LoVo (cell line): ENCODE results near the gene LRP1-AS.
"Not testable (repeated sequence)": the region's sequence is repeated elsewhere in the genome, so short reads cannot be mapped to it uniquely, and the experiment has no call there.

Experiments
- DNase-seq: peaks from one replicate; pipeline ENCODE4 v3.0.0-alpha.2; 2016; ENCODE audit warnings: low spot score

Gene LRP1-AS

DNA sequence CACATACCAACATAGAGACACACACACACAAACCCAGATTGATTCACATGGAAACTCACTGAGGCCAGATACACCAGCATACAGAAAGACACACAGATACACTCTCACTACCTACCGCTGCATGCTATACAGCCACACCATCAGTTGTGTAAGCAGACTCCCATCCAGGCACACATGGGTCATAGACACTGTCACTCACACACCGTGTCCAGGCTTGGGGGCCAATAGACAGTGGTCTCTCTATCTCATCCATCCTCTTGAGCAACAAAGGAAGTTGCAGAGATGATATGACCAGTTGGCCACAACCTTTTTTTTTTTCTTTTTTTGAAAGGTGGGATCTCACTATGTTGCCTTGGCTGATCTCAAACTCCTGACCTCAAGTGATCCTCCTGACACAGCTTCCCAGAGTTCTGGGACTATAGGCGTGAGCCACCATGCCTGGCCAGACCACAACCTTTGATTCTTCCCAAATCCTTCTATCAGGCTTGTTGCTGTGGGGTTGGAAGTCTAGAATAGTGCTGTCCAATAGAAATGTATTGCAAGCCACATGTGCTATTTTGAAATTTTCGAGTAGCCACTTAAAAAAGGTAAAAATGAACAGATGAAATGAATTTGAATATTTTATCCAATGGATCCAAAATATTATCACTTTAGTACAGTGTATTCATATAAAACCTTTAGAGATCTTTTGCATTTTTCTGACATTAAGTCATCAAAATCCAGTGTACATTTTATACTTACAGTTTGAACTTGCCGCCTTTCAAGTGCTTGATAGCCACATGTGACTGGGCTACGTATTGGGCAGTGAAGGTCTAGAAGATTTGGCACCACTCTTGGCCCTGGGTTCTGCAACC lies 7.4 kb downstream of the LRP1-AS start:
- DNase-seq: no peak

DNA sequence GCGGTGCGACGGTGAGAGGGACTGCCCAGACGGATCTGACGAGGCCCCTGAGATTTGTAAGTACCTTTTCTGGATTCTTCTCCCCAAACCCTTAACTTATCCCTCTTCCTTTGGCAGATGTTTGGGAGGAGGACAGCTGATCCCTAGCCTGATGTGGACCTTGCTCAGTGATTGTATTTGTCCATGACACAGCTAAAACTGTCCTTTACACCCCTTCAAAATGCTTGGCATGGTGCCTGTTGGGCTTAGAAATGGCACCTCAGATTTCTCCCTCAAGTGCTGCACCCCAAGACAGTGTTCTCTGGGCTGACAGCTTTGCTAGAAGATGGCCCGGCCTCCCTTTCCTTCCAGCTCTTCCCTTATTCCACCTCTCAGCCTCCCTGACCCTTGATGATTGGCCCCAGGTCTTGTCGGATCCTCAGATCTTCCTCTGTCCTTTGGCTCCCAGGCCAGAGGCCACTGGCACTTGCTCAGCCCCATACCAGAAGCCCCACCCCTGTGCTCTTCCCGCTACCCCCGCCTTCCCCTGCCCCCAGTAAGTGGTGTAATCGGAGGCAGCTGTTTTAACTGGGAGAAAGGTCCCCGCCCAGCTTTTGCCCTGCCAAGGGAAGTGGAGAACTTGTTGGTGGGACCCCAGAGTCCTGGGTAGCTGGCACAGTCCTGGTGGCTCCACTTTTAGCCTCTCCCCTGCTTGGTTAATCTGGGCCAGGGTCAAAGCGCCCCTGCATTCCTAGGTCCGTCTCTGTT lies 8.7 kb downstream of the LRP1-AS start:
- DNase-seq: no peak

DNA sequence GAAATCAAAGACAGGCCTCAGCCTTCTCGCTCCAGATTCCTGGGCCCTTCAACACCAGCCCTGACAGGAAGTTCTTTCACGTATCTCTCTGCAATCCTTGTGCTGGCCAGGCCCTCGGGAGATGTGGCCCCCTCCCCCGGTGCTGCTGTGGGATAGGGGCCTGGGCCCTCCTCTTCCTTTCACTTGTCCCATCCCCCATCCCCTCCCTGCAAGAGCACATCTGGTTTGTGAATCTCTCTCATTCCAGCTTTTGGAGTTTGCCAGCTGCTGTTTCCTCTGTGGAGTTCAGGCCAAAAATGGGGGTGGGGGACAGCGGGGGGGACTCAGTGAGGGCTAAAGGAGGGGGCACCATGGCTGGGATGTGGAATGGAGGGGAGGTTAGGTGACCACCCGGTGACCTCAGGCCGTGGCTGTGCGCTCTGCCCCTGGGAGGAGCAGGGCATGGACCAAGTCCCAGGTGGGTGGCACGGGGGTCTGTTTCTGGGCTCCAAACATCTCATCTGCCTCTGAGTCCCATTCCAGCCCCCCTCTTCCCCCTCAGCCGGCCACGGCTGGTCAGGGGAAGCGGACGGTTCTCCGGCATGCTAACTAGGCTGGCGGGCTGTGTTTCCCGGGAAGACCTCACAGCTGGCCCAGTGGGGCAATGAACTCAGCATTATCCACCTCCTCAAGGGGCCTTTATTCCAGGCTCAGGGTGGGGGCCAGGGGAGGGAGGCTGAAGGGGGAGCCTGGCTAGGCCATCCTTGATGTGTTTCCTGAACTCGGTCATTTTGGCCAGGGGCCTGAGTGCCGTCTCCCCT lies 11.7 kb downstream of the LRP1-AS start:
- DNase-seq: no peak

GRCh38 chr12:57134949-57135348 lies 12.5 kb downstream of the LRP1-AS start:
- DNase-seq: no peak

- no peak for DNase-seq
These were observed 13.5 kb downstream of the LRP1-AS start for GRCh38 chr12:57133916-57134315.

DNA sequence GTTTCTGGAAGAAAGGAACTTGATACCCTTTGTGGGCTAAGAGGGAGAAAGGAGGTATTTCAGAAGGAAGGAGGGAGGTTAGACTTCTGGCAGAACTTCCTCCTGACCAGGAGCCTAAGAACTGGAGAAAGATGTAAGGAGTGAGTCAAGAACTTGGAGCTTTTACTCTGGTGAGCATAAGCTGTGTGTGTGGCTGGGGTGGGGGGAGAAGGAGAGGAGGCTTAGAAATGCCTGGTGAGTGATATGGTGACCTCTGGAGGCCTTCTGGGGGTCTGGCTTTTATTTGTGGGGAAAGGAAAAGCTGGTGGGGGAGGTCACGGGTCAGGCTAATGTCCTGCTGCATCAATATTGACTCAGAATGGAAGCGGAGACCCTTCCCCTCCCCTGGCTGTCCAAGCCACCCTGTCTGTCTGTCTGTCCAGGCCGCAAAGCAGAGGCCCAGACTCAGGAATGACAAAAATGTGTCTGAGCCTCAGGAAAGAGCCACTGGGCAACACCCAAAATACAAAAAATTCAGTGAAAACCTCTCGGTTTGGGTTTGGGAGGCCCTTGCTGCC lies 14.3 kb downstream of the LRP1-AS start:
- DNase-seq: no peak

GRCh38 chr12:57131896-57132744 lies 15.3 kb downstream of the LRP1-AS start:
- no peak for DNase-seq

DNA sequence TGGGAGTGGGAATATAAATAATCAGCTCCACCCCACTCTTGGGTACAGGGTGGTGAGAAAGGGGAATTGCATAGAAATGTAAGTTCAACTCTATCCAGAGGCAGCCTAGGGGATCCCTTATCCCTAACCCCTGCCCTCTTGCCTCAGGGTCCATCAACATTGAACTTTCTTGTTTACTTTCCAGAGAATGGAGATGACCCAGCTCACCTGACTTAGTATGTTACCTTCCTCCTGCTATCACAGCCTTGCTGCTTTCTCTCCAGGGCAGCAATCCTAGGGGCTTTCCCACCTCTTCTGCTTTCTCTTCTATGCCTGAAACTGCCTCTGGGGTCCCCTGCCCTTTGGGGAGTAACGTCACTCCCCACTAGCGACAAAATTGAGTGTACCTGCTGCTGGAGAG lies 16.5 kb downstream of the LRP1-AS start:
- no peak for DNase-seq

GRCh38 chr12:57129889-57130288 lies 17.5 kb downstream of the LRP1-AS start:
- no peak for DNase-seq

DNA sequence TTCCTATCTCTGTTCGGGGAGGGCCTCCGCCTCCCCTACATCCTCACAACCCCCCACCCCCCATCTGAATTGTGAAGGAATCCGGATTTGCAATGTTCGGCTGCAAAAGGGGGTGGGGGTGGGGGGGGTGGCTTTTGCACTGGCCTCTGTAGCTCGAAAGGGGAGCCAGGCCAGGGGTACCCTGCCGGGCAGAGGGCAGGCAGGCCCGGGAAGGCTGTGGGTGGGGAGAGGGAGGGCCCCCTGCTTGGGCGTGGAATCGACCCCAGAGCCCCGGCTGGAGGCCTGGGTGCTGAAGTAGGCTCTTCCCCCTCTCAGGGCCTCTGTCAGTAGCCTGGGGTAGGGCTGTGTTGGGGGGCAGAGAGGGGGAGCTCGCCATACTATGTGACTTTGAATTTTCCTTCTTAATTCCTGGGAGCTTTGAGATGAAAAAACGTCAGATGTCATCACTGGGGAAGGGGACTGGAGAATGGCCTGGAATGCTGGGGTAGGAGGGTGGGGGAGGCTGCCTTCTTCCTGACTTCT lies 18.0 kb downstream of the LRP1-AS start:
- DNase-seq: no peak

DNA sequence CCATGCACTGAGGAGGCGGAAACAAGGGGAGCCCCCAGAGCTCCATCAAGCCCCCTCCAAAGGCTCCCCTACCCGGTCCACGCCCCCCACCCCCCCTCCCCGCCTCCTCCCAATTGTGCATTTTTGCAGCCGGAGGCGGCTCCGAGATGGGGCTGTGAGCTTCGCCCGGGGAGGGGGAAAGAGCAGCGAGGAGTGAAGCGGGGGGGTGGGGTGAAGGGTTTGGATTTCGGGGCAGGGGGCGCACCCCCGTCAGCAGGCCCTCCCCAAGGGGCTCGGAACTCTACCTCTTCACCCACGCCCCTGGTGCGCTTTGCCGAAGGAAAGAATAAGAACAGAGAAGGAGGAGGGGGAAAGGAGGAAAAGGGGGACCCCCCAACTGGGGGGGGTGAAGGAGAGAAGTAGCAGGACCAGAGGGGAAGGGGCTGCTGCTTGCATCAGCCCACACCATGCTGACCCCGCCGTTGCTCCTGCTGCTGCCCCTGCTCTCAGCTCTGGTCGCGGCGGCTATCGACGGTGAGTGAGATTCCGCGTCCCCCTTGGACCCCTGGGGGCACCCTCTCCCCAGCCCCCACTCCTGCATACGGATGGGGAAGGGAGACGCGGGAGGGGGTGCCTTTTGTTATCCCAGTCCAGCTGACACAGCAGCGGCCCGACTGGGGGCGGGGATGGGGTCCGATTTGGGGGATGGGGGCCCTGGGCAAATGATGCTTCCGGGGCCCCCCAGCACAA lies 18.7 kb downstream of the LRP1-AS start:
- DNase-seq: no peak

GRCh38 chr12:57127726-57128518 lies 19.5 kb downstream of the LRP1-AS start, which contains the start of gene LRP1:
LRP1 (plus strand) TSS chr12:57128483; CDS start chr12:57128965, 482 bp downstream.
- peak; percentile 92 for DNase-seq

DNA sequence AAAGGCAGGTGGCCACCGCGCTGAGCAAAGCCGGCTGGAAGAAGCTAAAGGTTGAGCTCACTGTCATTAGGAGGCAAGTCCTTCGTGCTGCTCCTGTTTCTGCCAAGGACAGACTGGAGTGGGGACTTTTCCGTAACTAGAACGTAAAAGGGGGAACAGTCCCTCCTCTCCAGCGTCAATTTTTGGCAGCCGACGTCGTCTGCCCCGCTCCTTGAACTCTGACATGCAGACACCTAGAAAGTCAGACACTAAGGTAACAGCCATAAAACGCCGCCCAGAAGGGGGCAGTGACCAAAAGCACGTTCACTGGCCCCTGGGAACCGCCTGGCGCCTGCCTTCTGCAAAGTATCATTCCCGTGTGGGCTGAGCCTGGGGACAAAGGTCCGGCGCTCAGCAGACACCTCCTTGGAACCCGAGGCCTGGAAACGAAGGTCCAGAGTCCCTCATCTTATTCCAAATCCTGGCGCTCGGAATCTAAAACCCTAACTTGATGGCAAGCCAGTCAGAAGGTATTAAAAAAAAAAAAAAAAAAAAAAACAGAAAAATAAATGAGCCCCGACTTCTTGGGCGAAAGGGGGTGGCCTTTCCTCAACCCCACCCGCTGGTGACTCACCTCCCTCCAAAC lies 20.2 kb downstream of the LRP1-AS start:
- DNase-seq: peak; percentile 92

DNA sequence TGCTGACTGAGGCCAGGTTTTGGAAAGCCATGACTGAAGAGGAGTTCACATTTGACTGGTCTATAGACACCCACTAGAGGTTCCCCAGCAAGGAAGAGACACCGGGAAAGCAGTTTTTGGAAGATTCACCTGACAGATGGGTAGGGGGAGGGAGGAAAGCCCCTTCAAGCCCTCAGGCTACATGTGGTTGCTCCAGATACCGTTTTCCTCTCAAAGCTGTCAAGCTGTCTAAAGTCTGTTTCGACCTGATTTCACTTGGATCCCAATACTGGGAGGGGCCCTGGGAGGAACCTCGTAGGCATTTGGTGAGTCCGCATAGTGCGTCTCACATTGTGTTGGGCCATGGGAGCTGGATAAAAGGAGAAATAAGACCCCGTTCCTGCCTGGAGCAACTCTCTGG lies 20.9 kb downstream of the LRP1-AS start:
- DNase-seq: no peak

- no peak for DNase-seq
These were observed 21.4 kb downstream of the LRP1-AS start for GRCh38 chr12:57126061-57126460.

- DNase-seq: peak; percentile 87
These were observed 23.1 kb downstream of the LRP1-AS start for GRCh38 chr12:57124261-57124877.

DNA sequence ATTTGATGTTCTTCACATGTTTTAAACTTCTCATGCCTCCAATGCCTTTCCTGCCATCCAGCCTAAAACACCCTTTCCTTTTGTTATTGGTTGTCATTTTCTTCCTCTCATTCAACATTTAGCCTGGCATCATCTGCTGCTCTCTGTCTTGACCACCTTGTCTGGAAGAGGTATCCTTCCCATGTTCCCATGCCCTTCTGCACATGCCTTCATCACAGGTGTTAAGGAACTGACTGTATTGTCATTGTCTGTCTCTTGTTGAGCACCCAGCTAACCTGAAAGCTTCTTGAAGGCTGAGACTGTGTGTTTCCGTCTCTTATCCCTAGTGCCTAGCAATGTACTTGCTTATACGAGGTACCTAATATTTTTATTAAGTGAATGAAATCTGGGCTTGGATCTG lies 23.6 kb downstream of the LRP1-AS start:
- no peak for DNase-seq

DNA sequence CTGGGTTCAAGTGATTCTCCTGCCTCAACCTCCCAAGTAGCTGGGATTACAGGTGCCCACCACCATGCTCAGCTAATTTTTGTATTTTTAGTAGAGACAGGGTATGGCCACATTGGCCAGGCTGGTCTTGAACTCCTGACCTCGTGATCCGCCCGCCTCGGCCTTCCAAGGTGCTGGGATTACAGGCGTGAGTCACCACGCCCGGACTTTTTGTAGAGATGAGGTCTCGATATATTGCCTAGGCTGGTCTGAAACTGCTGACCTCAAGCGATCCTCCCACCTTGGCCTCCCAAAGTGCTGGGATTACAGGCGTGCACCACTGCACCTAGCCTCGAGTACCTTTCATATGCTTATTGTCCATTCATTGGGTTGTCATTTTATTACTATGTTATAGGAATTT lies 26.7 kb downstream of the LRP1-AS start:
- not testable (repeated sequence) for DNase-seq
